ENCODE measurements around the gene HNF1B. TPM values are rescaled to one million over a fixed set of nuclear protein-coding genes. Genes with fewer than 3 reads are reported as not detected.

HNF1B gene
- total and polyA plus RNA-seq, 10 of the 15 experiments (the other 5 are each of a cell fraction or from before 2014, with no cell fraction given): 0.51 to 12.7 (median 1.9) TPM

DNA sequence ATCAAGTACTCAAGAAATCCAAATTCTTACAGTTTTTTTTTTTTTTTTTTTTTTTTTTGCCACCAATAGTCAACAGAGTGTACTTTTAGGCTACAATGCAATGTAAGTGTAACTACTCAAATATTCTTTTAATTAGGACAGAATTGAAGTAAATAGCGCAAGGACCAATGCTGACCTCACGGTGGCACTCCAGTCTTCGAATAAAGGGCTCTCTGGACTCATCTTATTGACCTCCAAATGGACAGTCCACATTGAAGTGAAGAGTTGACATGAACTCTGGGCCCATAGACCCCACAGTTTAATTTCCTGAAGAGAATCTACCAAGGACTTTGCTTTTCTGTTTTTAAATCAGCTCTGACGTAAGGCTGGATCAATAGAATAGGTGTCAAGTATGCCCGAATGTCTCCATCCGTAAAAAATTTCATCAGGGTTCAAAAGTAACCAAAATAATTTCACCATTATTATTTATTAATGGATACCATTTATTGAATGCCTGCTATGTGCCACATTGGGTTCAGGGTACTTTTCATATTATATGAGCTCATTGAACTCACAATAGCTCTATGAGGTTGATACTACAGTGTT lies 94.3 kb downstream of the HNF1B start:
- Histone ChIP-seq H2AFZ (ENCODE audit: control insufficient read depth, low read depth, low read length) (no peak overlapping the region), H3K79me2 (ENCODE audit: control insufficient read depth, insufficient read depth, low read length) (no peaks in the 10 kb centered on the region), H3K27me3 (replicated peaks in 1 of 2; ENCODE audit: control insufficient read depth in 2 of 2, insufficient read depth in 2 of 2, low read length in 1 of 2) (no peaks in the 10 kb centered on the region), H3K27ac (ENCODE audit: control insufficient read depth, insufficient read depth) (no peak overlapping the region), H3K9me3 (replicated peaks; ENCODE audit: control insufficient read depth, insufficient read depth, low read length) (no peaks in the 10 kb centered on the region), H3K4me1 (ENCODE audit: control insufficient read depth, insufficient read depth, low read length) (no peaks in the 10 kb centered on the region), H4K20me1 (ENCODE audit: control insufficient read depth, insufficient read depth) (no peaks in the 10 kb centered on the region), H3K4me2 (ENCODE audit: control insufficient read depth, insufficient read depth) (no peak overlapping the region), H3K4me3 (no peak overlapping the region), H3K36me3 (ENCODE audit: control insufficient read depth in 2 of 2, insufficient read depth in 2 of 2, low read length in 1 of 2) (no peaks in the 10 kb centered on the region), H3K9ac (ENCODE audit: control insufficient read depth, insufficient read depth, low read length) (no peak overlapping the region)
- SMC1A ChIA-PET (ENCODE audit: uncharacterized antibody, unreplicated experiment): interaction anchor here (0.6 to 3.3 kb wide), 13 partner anchors 9 to 970 kb away, joined by 3 to 28 read pairs (median 3); no protein-coding TSS in a partner anchor
- FAIRE-seq (no peak), ATAC-seq (peak; percentile 52), DNase-seq (ENCODE audit: low read depth, low spot score) (no peak)
- in situ Hi-C loops (cut with MboI): no loop called here
- RAD21 ChIA-PET (ENCODE audit: unreplicated experiment): interaction anchor here (0.6 to 1.8 kb wide), 9 partner anchors 100 to 680 kb away, joined by 3 to 14 read pairs (median 4); no protein-coding TSS in a partner anchor
- TF ChIP-seq, protein P1, sequence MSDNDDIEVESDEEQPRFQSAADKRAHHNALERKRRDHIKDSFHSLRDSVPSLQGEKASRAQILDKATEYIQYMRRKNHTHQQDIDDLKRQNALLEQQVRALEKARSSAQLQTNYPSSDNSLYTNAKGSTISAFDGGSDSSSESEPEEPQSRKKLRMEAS (IDR thresholded peaks at IDR 0.05; ENCODE audit: low read depth, low read length): no peak
- TF ChIP-seq TCF3 (IDR thresholded peaks at IDR 0.05; ENCODE audit: borderline replicate concordance, insufficient read depth, low read depth, low read length) (no peak), SMC3 (IDR thresholded peaks at IDR 0.05; ENCODE audit: borderline replicate concordance, low read length) (peak; percentile 46; the same call in 1 of the 2 replicates), REST (IDR thresholded peaks at IDR 0.05; ENCODE audit: low read depth, low read length) (no peak), BRCA1 (IDR thresholded peaks at IDR 0.05; ENCODE audit: low read depth, low read length) (no peak), SMAD5 (IDR thresholded peaks at IDR 0.05; ENCODE audit: low read depth) (no peak), RAD21 (IDR thresholded peaks at IDR 0.05; ENCODE audit: insufficient read depth, low read depth, low read length) (peak; percentile 47)
- TF ChIP-seq, protein P2, sequence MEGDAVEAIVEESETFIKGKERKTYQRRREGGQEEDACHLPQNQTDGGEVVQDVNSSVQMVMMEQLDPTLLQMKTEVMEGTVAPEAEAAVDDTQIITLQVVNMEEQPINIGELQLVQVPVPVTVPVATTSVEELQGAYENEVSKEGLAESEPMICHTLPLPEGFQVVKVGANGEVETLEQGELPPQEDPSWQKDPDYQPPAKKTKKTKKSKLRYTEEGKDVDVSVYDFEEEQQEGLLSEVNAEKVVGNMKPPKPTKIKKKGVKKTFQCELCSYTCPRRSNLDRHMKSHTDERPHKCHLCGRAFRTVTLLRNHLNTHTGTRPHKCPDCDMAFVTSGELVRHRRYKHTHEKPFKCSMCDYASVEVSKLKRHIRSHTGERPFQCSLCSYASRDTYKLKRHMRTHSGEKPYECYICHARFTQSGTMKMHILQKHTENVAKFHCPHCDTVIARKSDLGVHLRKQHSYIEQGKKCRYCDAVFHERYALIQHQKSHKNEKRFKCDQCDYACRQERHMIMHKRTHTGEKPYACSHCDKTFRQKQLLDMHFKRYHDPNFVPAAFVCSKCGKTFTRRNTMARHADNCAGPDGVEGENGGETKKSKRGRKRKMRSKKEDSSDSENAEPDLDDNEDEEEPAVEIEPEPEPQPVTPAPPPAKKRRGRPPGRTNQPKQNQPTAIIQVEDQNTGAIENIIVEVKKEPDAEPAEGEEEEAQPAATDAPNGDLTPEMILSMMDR (IDR thresholded peaks at IDR 0.05 in 2 of 3, conservative IDR thresholded peaks at IDR 0.05 in 1 of 3; ENCODE audit: control insufficient read depth in 2 of 3, extremely low read depth in 1 of 3, insufficient read depth in 1 of 3, low read depth in 3 of 3, low read length in 3 of 3): peak; percentile 27 to 47 (median 32); a peak in 5 of 6 replicates
- CTCF ChIA-PET: interaction anchor here (0.6 to 3.8 kb wide), 23 partner anchors 9 to 578 kb away, joined by 3 to 49 read pairs (median 4); no protein-coding TSS in a partner anchor
- intact Hi-C loops (cut with micrococcal nuclease; ENCODE audit: unreplicated experiment): loop anchor here (5.0 kb wide), 1 partner anchor 142 kb away; no protein-coding TSS in a partner anchor
- BruUV-seq (replicated peaks): no TSS peak
- POLR2A ChIA-PET: interaction anchor here (0.6 to 0.7 kb wide), 3 partner anchors 12 to 141 kb away, joined by 3 to 7 read pairs (median 4); no protein-coding TSS in a partner anchor
- 46% methylated on average over 6 of the region's 6 CpGs for WGBS (ENCODE audit: insufficient coverage, insufficient replicate concordance, low lambda C conversion rate, missing lambda C conversion rate)
